HepG2 (cell line): Measurements from ENCODE around the gene TPRG1. TPM values are rescaled to one million over a fixed set of nuclear protein-coding genes. Genes with fewer than 3 reads are reported as not detected.

Source experiments
- ATAC-seq: fragments of 200-7000 bp; cut with Tn5 transposase; 3 replicates; pipeline ENCODE4 v1.9.1; 2020; ENCODE audit warnings: mild to moderate bottlenecking, moderate library complexity
- BruUV-seq: library from RNA; stranded (reverse); fragments of 400-500 nt; replicated peaks from 2 replicates; lab custom pipeline; 2021; lab: Mats Ljungman, UMichigan
- CTCF ChIA-PET: fragments of 300-600 bp; formaldehyde crosslinking; extraction: SDS; loops from one replicate; lab custom pipeline; 2021; ENCODE audit warnings: low total read pairs, inconsistent platforms, low intra/inter-chr PET ratio; lab: Yijun Ruan, JAX
- POLR2A ChIA-PET: fragments of 350-600 bp; sonication (Branson Sonifier 250); formaldehyde crosslinking; loops from one replicate; lab custom pipeline; 2020; ENCODE audit warnings: antibody characterized with exemption, inconsistent platforms; lab: Yijun Ruan, JAX
- DNase-seq: peaks from one replicate; pipeline ENCODE4 v3.0.0-alpha.2; 2015; ENCODE audit warnings: low spot score
- FAIRE-seq: peaks from 3 replicates; lab custom pipeline; 2011; peaks lifted over from hg19 to GRCh38; lab: Jason Lieb, UNC
- H2AFZ ChIP-seq: one replicate; pipeline ENCODE4 v1.6.1; 2011; ENCODE audit warnings: low read length, inconsistent platforms
- H3K27ac ChIP-seq: fragments of 300-600 bp; 3 replicates; pipeline ENCODE4 v1.8.0; 2011; ENCODE audit warnings: mixed run types, mild to moderate bottlenecking, mixed read lengths, low read length, inconsistent platforms; ENCODE audit not compliant: insufficient read depth; ENCODE audit errors: extremely low read length
- H3K27me3 ChIP-seq, 2 experiments: fragments of 200-600 bp in 1 of 2; 2 replicates in 1 of 2; 3 replicates in 1 of 2; pipeline versions ENCODE4 v1.6.0 to v1.8.0; 2011; ENCODE audit warnings: low read length in 2 of 2, mild to moderate bottlenecking in 2 of 2, moderate library complexity in 2 of 2, inconsistent platforms in 1 of 2; ENCODE audit not compliant: insufficient read depth in 2 of 2, control insufficient read depth in 1 of 2
- H3K36me3 ChIP-seq, 2 experiments: fragments of 200-600 bp in 1 of 2; replicated peaks in 1 of 2; 2 replicates in 1 of 2; 3 replicates in 1 of 2; pipeline versions ENCODE4 v1.5.1 to v1.8.0; 2011; ENCODE audit warnings: low read length in 2 of 2, inconsistent platforms in 1 of 2; ENCODE audit not compliant: insufficient read depth in 2 of 2, control insufficient read depth in 1 of 2
- H3K4me1 ChIP-seq: 2 replicates; pipeline ENCODE4 v1.5.1; 2012; ENCODE audit warnings: low read length, inconsistent platforms; ENCODE audit not compliant: insufficient read depth
- H3K4me2 ChIP-seq: 2 replicates; pipeline ENCODE4 v1.6.0; 2011; ENCODE audit warnings: low read depth, low read length, inconsistent platforms
- H3K4me3 ChIP-seq, 3 experiments: fragments of 200-600 bp in 1 of 3; sonication (generic), shearing (Covaris generic) in 1 of 3; replicated peaks in 1 of 3; 2 replicates each; pipeline ENCODE4 v1.5.1; 2011 to 2016; ENCODE audit warnings: low read length in 3 of 3, inconsistent platforms in 2 of 3, low read depth in 2 of 3, mild to moderate bottlenecking in 2 of 3, control low read depth in 1 of 3, mixed read lengths in 1 of 3; ENCODE audit not compliant: insufficient read depth in 1 of 3
- H3K79me2 ChIP-seq: one replicate; pipeline ENCODE4 v1.6.1; 2011; ENCODE audit warnings: low read length, inconsistent platforms; ENCODE audit not compliant: insufficient read depth
- H3K9ac ChIP-seq: 2 replicates; pipeline ENCODE4 v1.6.0; 2011; ENCODE audit warnings: mild to moderate bottlenecking, low read depth, low read length, inconsistent platforms; ENCODE audit not compliant: insufficient read depth
- H3K9me3 ChIP-seq: 2 replicates; pipeline ENCODE4 v1.5.1; 2012; ENCODE audit warnings: mild to moderate bottlenecking, low read length
- H4K20me1 ChIP-seq: 2 replicates; pipeline ENCODE4 v1.6.0; 2011; ENCODE audit warnings: inconsistent platforms, mild to moderate bottlenecking, low read length, moderate library complexity; ENCODE audit not compliant: insufficient read depth
- ATF5 ChIP-seq: sonication (generic); formaldehyde crosslinking; IDR thresholded peaks from 2 replicates; pipeline ENCODE4 v1.4.0; 2020; ENCODE audit warnings: mild to moderate bottlenecking, low read depth, missing genetic modification reagents
- ATRX ChIP-seq: sonication (generic); formaldehyde crosslinking; IDR thresholded peaks from 2 replicates; pipeline ENCODE4 v1.4.0; 2020; ENCODE audit warnings: missing genetic modification reagents, borderline replicate concordance
- CHD2 ChIP-seq: IDR thresholded peaks from 2 replicates; pipeline ENCODE4 v1.6.1; 2011; ENCODE audit warnings: low read depth, low read length, improper control_type of control experiment
- CREB1 ChIP-seq, 2 experiments: fragments of 450-650 bp in 1 of 2; IDR thresholded peaks; 2 replicates each; pipeline ENCODE4 v1.6.1; 2016 to 2017; ENCODE audit warnings: control low read depth in 1 of 2, mild to moderate bottlenecking in 1 of 2, missing compliant biosample characterization in 1 of 2, missing genetic modification characterization in 1 of 2
- GMEB2 ChIP-seq: IDR thresholded peaks from 2 replicates; pipeline ENCODE4 v1.6.1; 2016; ENCODE audit warnings: missing biosample characterization, missing genetic modification reagents, low read depth
- HNRNPK ChIP-seq: fragments of 200-400 bp; formaldehyde crosslinking; IDR thresholded peaks from 2 replicates; pipeline ENCODE4 v1.6.1; 2018; ENCODE audit warnings: low read length, low read depth, moderate library complexity, mild to moderate bottlenecking; ENCODE audit not compliant: poor library complexity, severe bottlenecking
- HNRNPUL1 ChIP-seq: fragments of 200-400 bp; formaldehyde crosslinking; IDR thresholded peaks from 2 replicates; pipeline ENCODE4 v1.6.1; 2017; ENCODE audit warnings: low read depth, mild to moderate bottlenecking, low read length, moderate library complexity
- IRX3 ChIP-seq: sonication (generic); formaldehyde crosslinking; IDR thresholded peaks from 2 replicates; pipeline ENCODE4 v1.8.1; 2023; ENCODE audit warnings: mild to moderate bottlenecking, low read depth, missing genetic modification reagents, borderline replicate concordance
- KDM5B ChIP-seq: sonication (generic); formaldehyde crosslinking; IDR thresholded peaks from 2 replicates; pipeline ENCODE4 v1.4.0; 2020; ENCODE audit warnings: missing genetic modification reagents, mild to moderate bottlenecking, borderline replicate concordance
- RARA ChIP-seq: IDR thresholded peaks from 2 replicates; pipeline ENCODE4 v1.6.1; 2016; ENCODE audit warnings: missing genetic modification reagents, missing compliant biosample characterization
- SSRP1 ChIP-seq: IDR thresholded peaks from 2 replicates; pipeline ENCODE4 v1.6.1; 2016; ENCODE audit warnings: control low read depth
- ZNF580 ChIP-seq: IDR thresholded peaks from 2 replicates; pipeline ENCODE4 v1.6.1; 2016; ENCODE audit warnings: low read depth, borderline replicate concordance
- WGBS: methylation state at CpG from one replicate; pipeline ENCODE4 v1.1.6; 2017; ENCODE audit warnings: low lambda C conversion rate; 5-methylcytosine and 5-hydroxymethylcytosine counted together
- in situ Hi-C: cut with HindIII; loops from 2 replicates; pipeline ENCODE4 v1.10.0; 2017; ENCODE audit warnings: low pct_unique_long_range_greater_than_20kb; ENCODE audit not compliant: extremely low pct_ligation_motif_present
- intact Hi-C: fragments of 100-400 bp; cut with micrococcal nuclease; formaldehyde crosslinking; loops from one replicate; pipeline ENCODE4 v1.10.0; 2022; ENCODE audit not compliant: unreplicated experiment
- polyA plus RNA-seq, 8 experiments: library from polyadenylated mRNA; depleted of rRNA in 3 of 8; stranded (reverse) in 7 of 8; unstranded in 1 of 8; fragments of >200 nt; fragmentation: Illumina TruSeq in 4 of 8; extraction: Trizol in 4 of 8; gene quantifications; 2 replicates each; pipeline versions ENCODE4 v1.2.1 to v1.2.3, GENCODE V29; 2011 to 2016; ENCODE audit warnings: low read depth in 4 of 8, missing spikeins in 1 of 8, mixed read lengths in 1 of 8; ENCODE audit not compliant: insufficient read depth in 1 of 8
- total RNA-seq, 5 experiments: library from RNA; depleted of rRNA; stranded (reverse); fragments of >200 nt; fragmentation: Illumina TruSeq; extraction: Trizol; gene quantifications; 2 replicates each; pipeline ENCODE4 v1.2.3, GENCODE V29; 2016; ENCODE audit warnings: low read depth in 1 of 5

The TPRG1 gene
- total and polyA plus RNA-seq, 2 of the 13 experiments (the other 11 are each of a cell fraction or from before 2014, with no cell fraction given): 0.17 TPM; not detected in 1

GRCh38 chr3:189239616-189240015 is 67.8 kb downstream of the TPRG1 start:
- FAIRE-seq: no peak
- in situ Hi-C loops (no loop called here), intact Hi-C loops (no loop called here)
- H3K9me3 ChIP-seq: peaks cover 5% of the 10 kb centered on the region; the same call in 1 of the 2 replicates
- no TSS peak for BruUV-seq
- POLR2A ChIA-PET: no interaction called here
- H4K20me1 ChIP-seq: no peaks in the 10 kb centered on the region
- no peak overlapping the region for H2AFZ ChIP-seq
- H3K4me1 ChIP-seq: no peaks in the 10 kb centered on the region
- H3K79me2 ChIP-seq: no peaks in the 10 kb centered on the region
- H3K4me3 ChIP-seq: no peak overlapping the region
- H3K27me3 ChIP-seq: no peaks in the 10 kb centered on the region; a peak in 1 of 5 replicates
- no peak overlapping the region for H3K27ac ChIP-seq
- WGBS: 11% methylated on average over 5 of the region's 5 CpGs
- DNase-seq: no peak
- ATAC-seq: no peak
- no peaks in the 10 kb centered on the region for H3K36me3 ChIP-seq
- CTCF ChIA-PET: no interaction called here
- TF ChIP-seq HNRNPUL1: no peak
- TF ChIP-seq CREB1 (IDR thresholded peaks at IDR 0.05): peak; percentile 19; the same call in 1 of the 2 replicates
- no peak for TF ChIP-seq CREB1 (CRISPR knock-in tag; IDR thresholded peaks at IDR 0.05)
- no peak overlapping the region for H3K9ac ChIP-seq
- no peak overlapping the region for H3K4me2 ChIP-seq

GRCh38 chr3:189249987-189250386 is 78.2 kb downstream of the TPRG1 start:
- no peak for TF ChIP-seq IRX3
- TF ChIP-seq RARA (CRISPR knock-in tag): no peak
- TF ChIP-seq HNRNPK: no peak
- no peak for TF ChIP-seq ATF5 (CRISPR knock-in tag)
- TF ChIP-seq KDM5B (CRISPR knock-in tag): no peak
- TF ChIP-seq ATRX: no peak
- TF ChIP-seq SSRP1 (CRISPR knock-in tag): no peak
- no peak for TF ChIP-seq ZNF580 (CRISPR knock-in tag)
- TF ChIP-seq GMEB2 (CRISPR knock-in tag): no peak
- no peak for TF ChIP-seq CHD2
- ATAC-seq: no peak
- WGBS: 0% methylated on average over 1 of the region's 1 CpG
- H3K9me3 ChIP-seq: no peaks in the 10 kb centered on the region
- ChIA-PET POLR2A (no interaction called here), CTCF (no interaction called here)
- in situ Hi-C loops: no loop called here
- H2AFZ ChIP-seq: no peak overlapping the region
- no peak overlapping the region for H3K4me3 ChIP-seq
- FAIRE-seq: no peak
- H3K27me3 ChIP-seq: no peaks in the 10 kb centered on the region
- no peak overlapping the region for H3K27ac ChIP-seq
- H3K4me1 ChIP-seq: no peaks in the 10 kb centered on the region
- no peaks in the 10 kb centered on the region for H4K20me1 ChIP-seq
- H3K79me2 ChIP-seq: no peaks in the 10 kb centered on the region
- intact Hi-C loops: no loop called here
- no peak for DNase-seq
- BruUV-seq: no TSS peak
- H3K4me2 ChIP-seq: no peak overlapping the region
- no peak overlapping the region for H3K9ac ChIP-seq
- no peaks in the 10 kb centered on the region for H3K36me3 ChIP-seq
